Keratinocyte (primary cell): Measurements from ENCODE around the gene GAPVD1. TPM values are rescaled to one million over a fixed set of nuclear protein-coding genes. Genes with fewer than 3 reads are reported as not detected.

Source experiments
- DNase-seq: peaks from one replicate; pipeline ENCODE4 v3.0.0-alpha.2; 2011; ENCODE audit warnings: low read depth, missing footprints, low spot score
- FAIRE-seq: peaks from 2 replicates; lab custom pipeline; 2011; peaks lifted over from hg19 to GRCh38; lab: Jason Lieb, UNC
- H2AFZ ChIP-seq: 2 replicates; pipeline ENCODE4 v1.6.0; 2012; ENCODE audit warnings: low read length, control low read depth, inconsistent platforms; ENCODE audit not compliant: control insufficient read depth
- H3K27ac ChIP-seq: 2 replicates; pipeline ENCODE4 v1.5.1; 2011; ENCODE audit warnings: low read length; ENCODE audit not compliant: control insufficient read depth, insufficient read depth
- H3K27me3 ChIP-seq: 3 replicates; pipeline ENCODE4 v1.6.0; 2011; ENCODE audit warnings: low read length; ENCODE audit not compliant: control insufficient read depth, insufficient read depth; ENCODE audit errors: extremely low read depth
- H3K36me3 ChIP-seq, 2 experiments: 2 replicates in 1 of 2; 3 replicates in 1 of 2; pipeline ENCODE4 v1.5.1; 2011; ENCODE audit warnings: low read length in 2 of 2, mild to moderate bottlenecking in 1 of 2; ENCODE audit not compliant: control insufficient read depth in 2 of 2, insufficient read depth in 2 of 2; ENCODE audit errors: extremely low read depth in 1 of 2
- H3K4me1 ChIP-seq: 3 replicates; pipeline ENCODE4 v1.5.1; 2011; ENCODE audit warnings: low read length; ENCODE audit not compliant: control insufficient read depth, insufficient read depth; ENCODE audit errors: extremely low read depth
- H3K4me2 ChIP-seq: 3 replicates; pipeline ENCODE4 v1.6.0; 2011; ENCODE audit warnings: low read depth, low read length; ENCODE audit not compliant: control insufficient read depth, insufficient read depth; ENCODE audit errors: extremely low read depth
- H3K4me3 ChIP-seq, 3 experiments: fragments of 200-600 bp in 1 of 3; sonication (generic) in 1 of 3; 2 replicates in 2 of 3; 3 replicates in 1 of 3; pipeline ENCODE4 v1.5.1; 2011 to 2016; ENCODE audit warnings: low read length in 3 of 3, mild to moderate bottlenecking in 3 of 3, control low read depth in 2 of 3, inconsistent platforms in 1 of 3, low read depth in 1 of 3, mixed read lengths in 1 of 3, mixed run types in 1 of 3, moderate library complexity in 1 of 3; ENCODE audit not compliant: control insufficient read depth in 2 of 3, insufficient read depth in 2 of 3; ENCODE audit errors: extremely low read depth in 1 of 3
- H3K79me2 ChIP-seq: 2 replicates; pipeline ENCODE4 v1.6.0; 2012; ENCODE audit warnings: low read length; ENCODE audit not compliant: control insufficient read depth, insufficient read depth
- H3K9ac ChIP-seq: 3 replicates; pipeline ENCODE4 v1.6.0; 2011; ENCODE audit warnings: low read length; ENCODE audit not compliant: control insufficient read depth, insufficient read depth; ENCODE audit errors: extremely low read depth
- H3K9me1 ChIP-seq: 3 replicates; pipeline ENCODE4 v1.6.0; 2011; ENCODE audit warnings: low read length; ENCODE audit not compliant: control insufficient read depth, insufficient read depth; ENCODE audit errors: extremely low read depth
- H3K9me3 ChIP-seq: 2 replicates; pipeline ENCODE4 v1.5.1; 2012; ENCODE audit warnings: low read depth, low read length; ENCODE audit not compliant: control insufficient read depth
- H4K20me1 ChIP-seq: 3 replicates; pipeline ENCODE4 v1.6.0; 2011; ENCODE audit warnings: low read length; ENCODE audit not compliant: control insufficient read depth, insufficient read depth; ENCODE audit errors: extremely low read depth
- EZH2 ChIP-seq: IDR thresholded peaks from one replicate; pipeline ENCODE4 v1.6.1; 2012; ENCODE audit warnings: inconsistent platforms, mild to moderate bottlenecking, low read length, moderate library complexity
- dilution Hi-C: fragments of 300-500 bp; cut with MboI; formaldehyde crosslinking; loops from one replicate; pipeline ENCODE4 v1.7.0; 2020; ENCODE audit warnings: low sequenced_read_pairs; ENCODE audit not compliant: extremely low pct_ligation_motif_present
- polyA plus RNA-seq, 5 experiments: library from polyadenylated mRNA; depleted of rRNA in 3 of 5; stranded (reverse) in 3 of 5; stranded (forward) in 1 of 5; unstranded in 1 of 5; fragments of >200 nt; gene quantifications; 1 replicate in 1 of 5; 2 replicates in 3 of 5; 3 replicates in 1 of 5; pipeline versions ENCODE4 v1.2.1 to v1.2.3, GENCODE V29; 2011 to 2012; ENCODE audit warnings: missing spikeins in 2 of 5, low read depth in 1 of 5, low replicate concordance in 1 of 5
- TF ChIP-seq, protein P1 (sequence below), 3 experiments: IDR thresholded peaks in 1 of 3; conservative IDR thresholded peaks in 1 of 3; optimal IDR thresholded peaks in 1 of 3; 2 replicates in 2 of 3; 3 replicates in 1 of 3; pipeline versions ENCODE3 to v1.5.1; 2011; ENCODE audit warnings: low read length in 3 of 3, mild to moderate bottlenecking in 3 of 3, moderate library complexity in 2 of 3, control low read depth in 1 of 3, inconsistent platforms in 1 of 3; ENCODE audit not compliant: insufficient read depth in 2 of 3; ENCODE audit errors: extremely low read depth in 1 of 3

The GAPVD1 gene
- polyA plus RNA-seq, 1 donor (not counting 4 experiments of a cell fraction or from before 2014, with no cell fraction given) = 23.2 TPM

DNA sequence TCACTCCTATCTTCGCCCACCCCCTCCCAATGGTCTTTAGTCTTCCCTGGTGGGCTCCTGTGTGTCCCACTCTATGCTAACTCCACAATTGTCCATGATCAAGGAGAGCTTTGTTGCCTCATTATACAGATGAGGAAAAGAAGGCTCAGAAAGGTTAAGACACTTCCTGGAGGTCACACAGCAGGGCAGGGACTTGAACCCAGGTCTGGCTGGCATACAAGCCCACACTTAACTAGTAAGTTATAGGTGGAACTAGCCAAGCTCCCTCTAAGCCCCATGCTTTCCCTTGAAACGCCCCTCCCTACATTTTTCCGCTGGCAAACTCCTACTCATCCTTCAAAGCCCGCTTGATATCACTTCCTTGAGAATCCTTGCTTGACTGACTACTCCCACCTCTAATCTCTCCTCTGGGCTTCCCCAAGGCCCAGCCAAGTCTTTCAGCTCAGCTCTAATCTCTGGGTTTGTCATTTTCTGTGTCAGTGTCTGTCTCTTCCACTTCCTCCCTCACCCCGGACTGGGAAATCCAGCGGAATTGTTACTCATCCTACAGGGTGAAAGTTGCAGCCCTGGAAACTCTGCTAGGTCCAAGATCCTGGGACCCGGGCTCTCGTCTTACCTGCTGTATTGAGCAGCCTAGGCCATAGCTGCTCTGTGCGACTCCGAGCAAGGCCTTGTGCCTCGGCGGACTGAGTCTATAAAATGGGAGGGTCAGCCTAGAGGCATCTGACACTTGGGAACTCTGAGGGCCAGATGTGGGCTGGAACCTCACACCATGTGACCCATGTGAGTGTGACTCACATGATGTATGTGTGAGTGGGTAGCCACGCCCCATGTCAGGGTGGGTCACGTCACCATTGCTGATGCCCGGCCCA is 144.5 kb downstream of the GAPVD1 start:
- no peak overlapping the region for H3K9ac ChIP-seq

GRCh38 chr9:125406810-125407087 is 145.1 kb downstream of the GAPVD1 start:
- no peak overlapping the region for H3K27ac ChIP-seq
- H3K9me3 ChIP-seq = no peaks in the 10 kb centered on the region
- dilution Hi-C loops = no loop called here
- no peak for TF ChIP-seq EZH2
- TF ChIP-seq, protein P1, sequence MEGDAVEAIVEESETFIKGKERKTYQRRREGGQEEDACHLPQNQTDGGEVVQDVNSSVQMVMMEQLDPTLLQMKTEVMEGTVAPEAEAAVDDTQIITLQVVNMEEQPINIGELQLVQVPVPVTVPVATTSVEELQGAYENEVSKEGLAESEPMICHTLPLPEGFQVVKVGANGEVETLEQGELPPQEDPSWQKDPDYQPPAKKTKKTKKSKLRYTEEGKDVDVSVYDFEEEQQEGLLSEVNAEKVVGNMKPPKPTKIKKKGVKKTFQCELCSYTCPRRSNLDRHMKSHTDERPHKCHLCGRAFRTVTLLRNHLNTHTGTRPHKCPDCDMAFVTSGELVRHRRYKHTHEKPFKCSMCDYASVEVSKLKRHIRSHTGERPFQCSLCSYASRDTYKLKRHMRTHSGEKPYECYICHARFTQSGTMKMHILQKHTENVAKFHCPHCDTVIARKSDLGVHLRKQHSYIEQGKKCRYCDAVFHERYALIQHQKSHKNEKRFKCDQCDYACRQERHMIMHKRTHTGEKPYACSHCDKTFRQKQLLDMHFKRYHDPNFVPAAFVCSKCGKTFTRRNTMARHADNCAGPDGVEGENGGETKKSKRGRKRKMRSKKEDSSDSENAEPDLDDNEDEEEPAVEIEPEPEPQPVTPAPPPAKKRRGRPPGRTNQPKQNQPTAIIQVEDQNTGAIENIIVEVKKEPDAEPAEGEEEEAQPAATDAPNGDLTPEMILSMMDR (optimal IDR thresholded peaks at IDR 0.05 in 1 of 3, IDR thresholded peaks at IDR 0.05 in 1 of 3, conservative IDR thresholded peaks at IDR 0.05 in 1 of 3; ENCODE audit: extremely low read depth in 1 of 3, insufficient read depth in 2 of 3, low read length in 3 of 3) = no peak
- no peak overlapping the region for H2AFZ ChIP-seq
- peaks cover 10% of the 10 kb centered on the region for H3K4me1 ChIP-seq
- H3K4me3 ChIP-seq = no peak overlapping the region
- DNase-seq (no peak), FAIRE-seq (no peak)
- no peaks in the 10 kb centered on the region for H3K27me3 ChIP-seq
- no peaks in the 10 kb centered on the region for H4K20me1 ChIP-seq
- H3K4me2 ChIP-seq = no peak overlapping the region
- no peaks in the 10 kb centered on the region for H3K36me3 ChIP-seq
- H3K9ac ChIP-seq = no peak overlapping the region
- H3K79me2 ChIP-seq = no peaks in the 10 kb centered on the region
- no peaks in the 10 kb centered on the region for H3K9me1 ChIP-seq

More for the DNA sequence above, 144.5 kb downstream of the GAPVD1 start:
- DNase-seq = no peak
- Histone ChIP-seq H3K27ac (no peak overlapping the region), H3K36me3 (no peaks in the 10 kb centered on the region), H3K9me1 (no peaks in the 10 kb centered on the region), H3K9me3 (no peaks in the 10 kb centered on the region), H3K4me2 (no peak overlapping the region), H3K79me2 (no peaks in the 10 kb centered on the region), H2AFZ (no peak overlapping the region), H3K27me3 (no peaks in the 10 kb centered on the region), H4K20me1 (no peaks in the 10 kb centered on the region), H3K4me3 (no peak overlapping the region), H3K4me1 (peaks cover 10% of the 10 kb centered on the region)
- TF ChIP-seq, protein P1 (optimal IDR thresholded peaks at IDR 0.05 in 1 of 3, IDR thresholded peaks at IDR 0.05 in 1 of 3, conservative IDR thresholded peaks at IDR 0.05 in 1 of 3; ENCODE audit: extremely low read depth in 1 of 3, insufficient read depth in 2 of 3, low read length in 3 of 3) = no peak
- TF ChIP-seq EZH2 = no peak
- dilution Hi-C loops = no loop called here
- FAIRE-seq = no peak
